Measurements from ENCODE around the gene SEC61A1.

The SEC61A1 gene

DNA sequence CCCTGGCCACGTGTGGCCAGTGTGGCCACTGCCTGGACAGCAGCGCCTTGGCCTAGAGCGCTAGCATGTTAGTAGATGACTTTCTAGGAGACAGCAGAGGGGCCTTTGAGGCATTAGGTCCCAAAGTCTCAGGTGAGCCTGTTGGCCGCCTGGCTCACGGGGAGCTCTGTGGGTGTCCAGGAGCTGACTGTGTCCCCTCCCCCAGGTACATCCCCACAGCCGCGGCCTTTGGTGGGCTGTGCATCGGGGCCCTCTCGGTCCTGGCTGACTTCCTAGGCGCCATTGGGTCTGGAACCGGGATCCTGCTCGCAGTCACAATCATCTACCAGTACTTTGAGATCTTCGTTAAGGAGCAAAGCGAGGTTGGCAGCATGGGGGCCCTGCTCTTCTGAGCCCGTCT, 17.0 kb downstream of the SEC61A1 start:
- Mint-ChIP-seq H3K36me3 (peaks cover 51% of the 10 kb centered on the region), H3K4me3 (no peak overlapping the region), H3K4me1 (no peaks in the 10 kb centered on the region), H3K9me3 (no peaks in the 10 kb centered on the region), H3K27ac (no peak overlapping the region), H3K27me3 (no peaks in the 10 kb centered on the region)
- ATAC-seq, result no peak

GRCh38 chr3:128070898-128071591, 18.8 kb downstream of the SEC61A1 start:
- H3K4me1 Mint-ChIP-seq, result peaks cover 13% of the 10 kb centered on the region
- H3K4me3 Mint-ChIP-seq, result no peak overlapping the region
- no peak for ATAC-seq
- H3K9me3 Mint-ChIP-seq, result no peaks in the 10 kb centered on the region
- H3K27me3 Mint-ChIP-seq, result no peaks in the 10 kb centered on the region
- H3K27ac Mint-ChIP-seq, result peak overlapping the region; percentile 17
- H3K36me3 Mint-ChIP-seq, result peaks cover 40% of the 10 kb centered on the region

GRCh38 chr3:128071771-128072453, 19.7 kb downstream of the SEC61A1 start:
- Mint-ChIP-seq H3K27ac (peak overlapping the region; percentile 17), H3K36me3 (peaks cover 37% of the 10 kb centered on the region), H3K4me1 (peaks cover 15% of the 10 kb centered on the region)

DNA sequence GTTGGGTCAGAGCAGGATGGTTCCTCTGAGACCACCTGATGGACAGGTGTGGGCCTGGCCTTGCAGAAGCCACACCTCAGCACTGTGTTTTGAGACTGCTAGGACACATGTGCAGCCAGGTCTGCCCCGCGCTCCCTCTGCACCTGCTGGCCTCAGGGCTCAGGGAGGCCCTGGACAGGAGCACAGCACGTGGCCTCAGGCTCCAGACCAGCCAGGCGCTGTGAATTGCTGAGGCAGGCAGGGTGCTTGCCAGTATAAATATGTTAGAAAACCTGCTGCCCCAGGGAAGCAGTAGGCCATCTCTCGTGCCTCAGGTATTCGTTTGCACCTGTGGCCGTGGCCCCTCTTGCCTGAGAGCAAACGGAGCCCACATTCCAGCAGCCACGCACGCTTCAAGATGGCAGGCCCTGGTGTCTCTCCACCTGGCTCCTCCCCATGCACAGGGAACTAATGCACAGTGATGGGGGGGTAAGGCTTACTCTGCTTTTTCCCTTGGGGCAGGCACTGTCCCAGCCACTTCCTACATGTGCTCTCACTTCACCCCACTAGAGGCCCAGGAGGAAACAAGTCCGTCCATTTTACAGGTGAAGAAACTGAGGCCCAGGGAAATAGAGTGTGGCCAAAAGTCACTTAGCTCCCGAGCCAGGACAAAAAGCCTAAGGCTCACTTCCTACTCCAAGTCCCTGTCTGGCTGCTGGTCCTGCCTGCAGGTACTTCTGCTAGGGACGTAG, 20.4 kb downstream of the SEC61A1 start:
- peaks cover 15% of the 10 kb centered on the region for H3K4me1 Mint-ChIP-seq
- H3K4me3 Mint-ChIP-seq, result no peak overlapping the region
- no peaks in the 10 kb centered on the region for H3K9me3 Mint-ChIP-seq
- H3K27me3 Mint-ChIP-seq, result no peaks in the 10 kb centered on the region
- peak overlapping the region; percentile 17 for H3K27ac Mint-ChIP-seq
- no peak for ATAC-seq
- peaks cover 30% of the 10 kb centered on the region for H3K36me3 Mint-ChIP-seq

More at GRCh38 chr3:128071771-128072453, 19.7 kb downstream of the SEC61A1 start:
- H3K27me3 Mint-ChIP-seq, result no peaks in the 10 kb centered on the region
- ATAC-seq, result no peak
- H3K9me3 Mint-ChIP-seq, result no peaks in the 10 kb centered on the region
- H3K4me3 Mint-ChIP-seq, result no peak overlapping the region

DNA sequence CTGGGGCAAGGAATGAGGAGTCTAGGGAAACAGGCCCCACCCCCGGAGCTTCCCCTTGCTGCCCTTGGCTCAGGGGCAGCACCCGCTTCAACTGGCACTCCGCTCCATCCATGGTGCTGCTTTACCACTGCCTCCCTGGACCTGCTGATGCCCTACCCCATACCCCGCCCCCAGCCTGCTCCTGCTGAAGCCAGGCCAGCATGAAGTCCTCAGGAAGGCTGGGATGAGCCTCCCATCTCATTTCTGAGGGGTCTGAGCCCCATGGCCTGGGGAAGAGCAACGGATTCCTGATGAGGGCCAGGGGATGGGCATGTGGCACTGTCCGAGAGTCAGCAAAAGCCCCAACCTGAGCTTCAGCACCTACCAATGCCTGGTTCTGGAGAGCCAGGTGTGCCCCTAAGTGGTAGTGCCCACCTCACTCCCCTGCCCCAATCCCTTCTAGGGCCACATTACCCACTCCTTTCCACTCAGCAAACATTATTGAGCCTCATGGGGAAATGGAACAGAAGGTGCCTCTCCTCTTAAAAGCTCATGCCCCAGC, 21.0 kb downstream of the SEC61A1 start:
- Mint-ChIP-seq H3K4me1 (peaks cover 15% of the 10 kb centered on the region), H3K27ac (no peak overlapping the region), H3K9me3 (no peaks in the 10 kb centered on the region), H3K4me3 (no peak overlapping the region), H3K36me3 (peaks cover 24% of the 10 kb centered on the region), H3K27me3 (no peaks in the 10 kb centered on the region)
- ATAC-seq, result no peak

GRCh38 chr3:128073807-128074206, 21.6 kb downstream of the SEC61A1 start:
- Mint-ChIP-seq H3K9me3 (no peaks in the 10 kb centered on the region), H3K27ac (no peak overlapping the region), H3K4me1 (peaks cover 15% of the 10 kb centered on the region), H3K4me3 (no peak overlapping the region), H3K36me3 (peaks cover 27% of the 10 kb centered on the region), H3K27me3 (no peaks in the 10 kb centered on the region)
- no peak for ATAC-seq

DNA sequence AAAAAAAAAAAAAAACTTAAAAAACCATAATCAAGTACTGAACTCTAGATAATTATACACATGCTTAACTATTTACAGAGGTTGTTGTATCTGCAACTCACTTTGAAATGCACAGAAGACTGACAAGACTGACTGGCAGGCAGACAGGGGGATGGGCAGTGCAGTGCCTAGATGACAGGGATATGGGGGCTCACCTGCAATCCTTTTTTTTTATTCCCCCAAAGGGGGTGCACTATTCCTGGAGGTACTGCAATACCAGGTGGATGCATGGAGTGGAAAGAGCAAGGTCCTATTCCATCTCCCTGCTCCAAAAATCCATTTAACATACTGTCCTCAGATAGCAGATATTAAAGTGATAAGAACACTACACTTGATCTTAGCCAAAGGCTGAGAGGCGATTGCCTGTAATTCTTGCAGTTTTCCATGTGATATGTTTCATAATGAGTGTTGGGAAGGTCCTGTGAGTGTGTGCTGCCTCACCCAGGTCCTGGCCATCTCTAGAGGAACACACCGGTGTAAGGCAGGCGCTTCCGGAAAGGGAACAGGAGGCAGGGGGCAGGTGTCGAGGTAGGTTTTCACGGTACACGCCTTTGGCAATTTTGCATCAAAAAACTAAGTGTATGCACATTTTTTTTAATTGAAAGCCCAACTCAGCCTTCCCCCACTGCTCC, 22.7 kb downstream of the SEC61A1 start:
- ATAC-seq, result no peak
- H3K36me3 Mint-ChIP-seq, result peaks cover 37% of the 10 kb centered on the region
- H3K4me1 Mint-ChIP-seq, result peaks cover 15% of the 10 kb centered on the region
- H3K4me3 Mint-ChIP-seq, result peak overlapping the region; percentile 76
- H3K27me3 Mint-ChIP-seq, result no peaks in the 10 kb centered on the region
- H3K9me3 Mint-ChIP-seq, result no peaks in the 10 kb centered on the region
- H3K27ac Mint-ChIP-seq, result peak overlapping the region; percentile 70

GRCh38 chr3:128075522-128076482, 23.6 kb downstream of the SEC61A1 start:
- H3K27ac Mint-ChIP-seq, result peak overlapping the region; percentile 70

DNA sequence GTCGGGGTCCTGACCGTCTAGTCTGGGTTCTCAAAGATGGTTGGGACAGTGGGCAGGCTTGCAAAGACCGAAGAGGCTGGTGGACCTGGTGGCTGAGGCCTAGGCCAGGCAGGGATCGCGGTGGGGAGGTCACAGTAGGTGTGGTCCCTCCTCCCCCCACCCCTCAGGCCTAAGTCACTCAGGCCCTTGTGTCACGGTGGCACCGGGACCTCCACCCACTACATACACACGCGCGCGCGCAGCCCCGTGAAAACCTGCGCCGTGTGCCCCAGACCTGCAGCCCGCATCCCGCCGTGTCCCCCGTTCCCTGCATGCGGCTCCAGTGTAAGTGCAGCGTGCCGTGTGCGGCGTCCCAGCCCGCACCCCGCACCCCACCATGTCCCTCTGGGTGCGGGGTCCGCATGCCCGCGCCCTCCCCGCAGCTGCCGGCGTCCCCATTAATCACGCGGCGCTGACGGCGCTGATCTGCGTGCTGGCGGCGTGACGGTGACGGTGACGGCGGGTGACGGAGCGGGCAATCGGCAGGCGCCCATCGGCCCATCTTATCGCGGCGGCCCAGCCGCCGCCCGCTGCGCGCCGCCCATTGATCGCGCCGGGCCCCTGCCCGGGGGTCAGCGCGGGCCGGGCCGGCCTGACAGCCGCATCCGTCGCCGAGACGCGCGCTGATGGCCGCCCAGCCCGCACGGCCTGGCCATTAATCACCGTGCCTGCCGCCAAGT, 24.4 kb downstream of the SEC61A1 start:
- H3K27me3 Mint-ChIP-seq, result no peaks in the 10 kb centered on the region
- H3K9me3 Mint-ChIP-seq, result no peaks in the 10 kb centered on the region
- H3K36me3 Mint-ChIP-seq, result peaks cover 36% of the 10 kb centered on the region
- H3K4me1 Mint-ChIP-seq, result peaks cover 15% of the 10 kb centered on the region
- peak overlapping the region; percentile 70 for H3K27ac Mint-ChIP-seq
- peak; percentile 49 for ATAC-seq
- H3K4me3 Mint-ChIP-seq, result peak overlapping the region; percentile 76

More at GRCh38 chr3:128075522-128076482, 23.6 kb downstream of the SEC61A1 start:
- Mint-ChIP-seq H3K36me3 (peaks cover 36% of the 10 kb centered on the region), H3K27me3 (no peaks in the 10 kb centered on the region), H3K9me3 (no peaks in the 10 kb centered on the region), H3K4me3 (peak overlapping the region; percentile 76), H3K4me1 (peaks cover 15% of the 10 kb centered on the region)
- ATAC-seq, result peak; percentile 85

DNA sequence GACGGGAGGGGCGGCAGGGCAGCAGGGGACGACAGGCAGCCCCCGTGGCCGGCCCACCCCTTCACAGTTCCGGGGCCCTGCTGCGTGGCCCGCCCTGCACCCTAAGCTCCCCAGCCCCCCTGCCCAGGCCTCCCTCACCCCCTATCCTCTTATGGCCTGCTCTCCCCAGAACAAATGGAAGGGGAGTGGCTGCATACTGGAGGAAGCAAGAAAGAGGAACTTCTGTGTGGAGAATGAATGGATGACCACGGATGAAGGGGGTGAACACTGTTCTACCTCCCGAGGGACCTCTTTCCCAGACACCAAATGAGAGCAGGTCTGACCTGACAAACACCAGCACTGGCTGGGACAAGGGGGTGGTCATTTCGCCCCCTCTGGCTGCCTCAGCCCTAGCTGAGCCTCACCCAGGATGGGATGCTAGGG, 25.0 kb downstream of the SEC61A1 start:
- Mint-ChIP-seq H3K36me3 (peaks cover 39% of the 10 kb centered on the region), H3K27me3 (no peaks in the 10 kb centered on the region), H3K4me1 (peaks cover 15% of the 10 kb centered on the region), H3K4me3 (peak overlapping the region; percentile 61), H3K9me3 (no peaks in the 10 kb centered on the region), H3K27ac (peak overlapping the region; percentile 49)
- peak; percentile 44 for ATAC-seq

DNA sequence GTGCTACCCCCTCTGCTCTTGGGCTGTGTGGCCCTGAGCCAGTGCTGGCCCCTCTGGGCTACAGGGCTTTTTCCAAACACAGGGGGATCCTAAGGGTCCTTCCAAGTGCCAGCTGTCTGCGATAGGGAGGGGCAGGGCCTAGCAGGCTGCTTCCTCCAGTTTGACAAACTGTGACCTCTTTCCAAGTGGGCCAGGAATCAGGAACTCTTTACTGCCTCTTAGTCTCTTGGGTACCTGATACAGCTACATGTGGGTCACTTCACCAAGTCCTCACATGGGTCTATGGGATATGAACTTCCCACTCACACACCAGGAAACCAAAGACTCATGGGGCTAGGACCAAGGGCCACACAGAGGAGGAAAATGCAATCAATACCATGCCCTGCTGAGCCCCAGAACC, 25.4 kb downstream of the SEC61A1 start:
- no peak overlapping the region for H3K4me3 Mint-ChIP-seq
- peak overlapping the region; percentile 49 for H3K27ac Mint-ChIP-seq
- peaks cover 15% of the 10 kb centered on the region for H3K4me1 Mint-ChIP-seq
- H3K27me3 Mint-ChIP-seq, result no peaks in the 10 kb centered on the region
- H3K36me3 Mint-ChIP-seq, result peaks cover 43% of the 10 kb centered on the region
- no peak for ATAC-seq
- no peaks in the 10 kb centered on the region for H3K9me3 Mint-ChIP-seq

GRCh38 chr3:128078322-128078721, 26.1 kb downstream of the SEC61A1 start:
- H3K4me1 Mint-ChIP-seq, result peaks cover 15% of the 10 kb centered on the region
- H3K9me3 Mint-ChIP-seq, result no peaks in the 10 kb centered on the region
- no peak for ATAC-seq
- no peaks in the 10 kb centered on the region for H3K27me3 Mint-ChIP-seq
- peaks cover 50% of the 10 kb centered on the region for H3K36me3 Mint-ChIP-seq
- no peak overlapping the region for H3K27ac Mint-ChIP-seq
- no peak overlapping the region for H3K4me3 Mint-ChIP-seq

DNA sequence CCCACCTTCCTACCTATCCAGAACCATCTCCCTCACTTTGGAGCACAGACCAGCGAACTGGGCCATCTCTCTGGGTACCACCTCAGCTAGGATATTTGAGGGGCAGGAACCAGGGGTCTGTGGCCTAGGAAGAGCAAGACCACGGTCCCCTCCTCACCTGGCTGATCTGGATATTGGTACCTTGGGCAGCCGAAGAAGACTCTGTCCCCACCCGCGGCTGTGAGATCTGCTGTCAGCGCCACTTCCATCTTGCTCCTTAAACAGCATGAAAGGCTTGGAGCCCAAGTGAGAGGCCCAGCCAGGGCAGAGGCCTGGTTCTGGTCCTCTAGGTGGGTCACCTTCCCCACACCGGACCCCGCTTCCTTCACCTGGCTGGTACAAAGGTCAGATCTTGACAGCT, 26.6 kb downstream of the SEC61A1 start:
- H3K4me3 Mint-ChIP-seq, result no peak overlapping the region
- ATAC-seq, result no peak
- peaks cover 54% of the 10 kb centered on the region for H3K36me3 Mint-ChIP-seq

More for the DNA sequence above, 26.6 kb downstream of the SEC61A1 start:
- Mint-ChIP-seq H3K9me3 (no peaks in the 10 kb centered on the region), H3K27ac (no peak overlapping the region), H3K27me3 (no peaks in the 10 kb centered on the region), H3K4me1 (peaks cover 15% of the 10 kb centered on the region)

Data from stimulated activated memory B cell treated with anti-CD40 and anti-IgM and Interleukin-4, amounts not matched to agents 10 μg/mL and 1 μg/mL and 100 μg/mL, for 72 hours (primary cell).